NCI-H1417 treated with DMSO at 0.1 percent for 48 hours (cell line): ENCODE data around the gene SLC12A3.

Experiments
- DNase-seq: peaks from one replicate; lab custom pipeline; 2025; lab: John Stamatoyannopoulos, UW

Gene SLC12A3

GRCh38 chr16:56848029-56848936 is 16.7 kb upstream of the SLC12A3 start:
- DNase-seq = no peak

- no peak for DNase-seq
Observed at GRCh38 chr16:56848955-56849689, 15.9 kb upstream of the SLC12A3 start.

- DNase-seq = no peak
Observed at GRCh38 chr16:56849690-56850680, 15.0 kb upstream of the SLC12A3 start.

- DNase-seq = no peak
Observed at GRCh38 chr16:56851671-56852400, 13.2 kb upstream of the SLC12A3 start.

GRCh38 chr16:56852401-56852730 is 12.6 kb upstream of the SLC12A3 start:
- DNase-seq = no peak

- no peak for DNase-seq
Observed at GRCh38 chr16:56852968-56853367, 12.0 kb upstream of the SLC12A3 start.

- DNase-seq = no peak
Observed at GRCh38 chr16:56855201-56855600, 9.8 kb upstream of the SLC12A3 start.

- DNase-seq = no peak
Observed at GRCh38 chr16:56855946-56856345, 9.1 kb upstream of the SLC12A3 start.

- no peak for DNase-seq
Observed at GRCh38 chr16:56856876-56857447, 8.0 kb upstream of the SLC12A3 start.

GRCh38 chr16:56858374-56858773 is 6.6 kb upstream of the SLC12A3 start:
- no peak for DNase-seq

GRCh38 chr16:56859636-56860035 is 5.4 kb upstream of the SLC12A3 start:
- no peak for DNase-seq

- DNase-seq = no peak
Observed at GRCh38 chr16:56860226-56861020, 4.6 kb upstream of the SLC12A3 start.

- DNase-seq = no peak
Observed at GRCh38 chr16:56861092-56861610, 3.9 kb upstream of the SLC12A3 start.

- no peak for DNase-seq
Observed at GRCh38 chr16:56861756-56862155, 3.3 kb upstream of the SLC12A3 start.

- no peak for DNase-seq
Observed at GRCh38 chr16:56862776-56863175, 2.2 kb upstream of the SLC12A3 start.

- no peak for DNase-seq
Observed at GRCh38 chr16:56865394-56866062, 521 bp downstream of the SLC12A3 start.

GRCh38 chr16:56866955-56867830 is 2.2 kb downstream of the SLC12A3 start:
- DNase-seq = no peak

- DNase-seq = no peak
Observed at GRCh38 chr16:56868175-56868574, 3.2 kb downstream of the SLC12A3 start.
